Spleen (tissue), 7 donors: Measurements from ENCODE around the gene IRGC.

ENCODE experiments used
- POLR2AphosphoS5 ChIP-seq, 3 donors: sonication (generic); formaldehyde crosslinking; IDR thresholded peaks; one replicate each; pipeline ENCODE4 v1.5.1; 2017; ENCODE audit warnings: antibody characterized with exemption in 3 of 3
- TF ChIP-seq, protein P1 (sequence below), 11 experiments: fragments of 200-600 bp in 7 of 11; fragments of 450-650 bp in 4 of 11; sonication (generic) in 4 of 11; IDR thresholded peaks in 8 of 11; conservative IDR thresholded peaks in 3 of 11; 1 replicate in 7 of 11; 2 replicates in 4 of 11; pipeline versions ENCODE4 v1.4.0 to v1.8.0; 2016 to 2021; ENCODE audit warnings: antibody characterized with exemption in 11 of 11, inconsistent platforms in 4 of 11, mild to moderate bottlenecking in 1 of 11
- donor health status: DM: no; HTN: no; CAD: no; lungs with moderate emphysema.
- donor health status: DM: no; HTN: no; CAD: no.
- donor health status: DM: no; HTN: no; CAD: no.

DNA sequence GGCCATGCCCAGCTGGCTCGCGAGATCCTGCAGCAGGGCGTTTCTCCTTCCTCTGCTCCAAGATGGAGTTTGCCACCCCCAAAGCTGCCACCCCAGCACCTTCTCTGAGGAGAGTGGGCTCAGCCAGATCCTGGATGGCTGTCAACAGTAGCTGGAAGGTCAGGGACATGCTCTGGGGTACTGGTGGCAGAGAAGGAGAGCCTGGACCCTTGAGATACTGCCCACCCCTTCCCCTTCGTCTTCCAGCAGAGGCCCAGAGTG is 11.6 kb downstream of the IRGC start:
- TF ChIP-seq, protein P1, sequence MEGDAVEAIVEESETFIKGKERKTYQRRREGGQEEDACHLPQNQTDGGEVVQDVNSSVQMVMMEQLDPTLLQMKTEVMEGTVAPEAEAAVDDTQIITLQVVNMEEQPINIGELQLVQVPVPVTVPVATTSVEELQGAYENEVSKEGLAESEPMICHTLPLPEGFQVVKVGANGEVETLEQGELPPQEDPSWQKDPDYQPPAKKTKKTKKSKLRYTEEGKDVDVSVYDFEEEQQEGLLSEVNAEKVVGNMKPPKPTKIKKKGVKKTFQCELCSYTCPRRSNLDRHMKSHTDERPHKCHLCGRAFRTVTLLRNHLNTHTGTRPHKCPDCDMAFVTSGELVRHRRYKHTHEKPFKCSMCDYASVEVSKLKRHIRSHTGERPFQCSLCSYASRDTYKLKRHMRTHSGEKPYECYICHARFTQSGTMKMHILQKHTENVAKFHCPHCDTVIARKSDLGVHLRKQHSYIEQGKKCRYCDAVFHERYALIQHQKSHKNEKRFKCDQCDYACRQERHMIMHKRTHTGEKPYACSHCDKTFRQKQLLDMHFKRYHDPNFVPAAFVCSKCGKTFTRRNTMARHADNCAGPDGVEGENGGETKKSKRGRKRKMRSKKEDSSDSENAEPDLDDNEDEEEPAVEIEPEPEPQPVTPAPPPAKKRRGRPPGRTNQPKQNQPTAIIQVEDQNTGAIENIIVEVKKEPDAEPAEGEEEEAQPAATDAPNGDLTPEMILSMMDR (IDR thresholded peaks at IDR 0.05 in 8 of 11, conservative IDR thresholded peaks at IDR 0.05 in 3 of 11): no peak
- no peak for TF ChIP-seq POLR2AphosphoS5 (IDR thresholded peaks at IDR 0.05)
